AG10803 (cell line): ENCODE data around the gene HLA-DQA1.

Source experiments
- DNase-seq: peaks from one replicate; pipeline ENCODE4 v3.0.0; 2010; ENCODE audit warnings: low read depth
- H3K4me3 ChIP-seq: 2 replicates; pipeline ENCODE4 v1.5.1; 2011; ENCODE audit warnings: mild to moderate bottlenecking, low read length, control low read depth
- TF ChIP-seq, protein P1 (sequence below): conservative IDR thresholded peaks from 2 replicates; pipeline ENCODE4 v1.5.1; 2011; ENCODE audit warnings: mild to moderate bottlenecking, low read length, control low read depth, inconsistent platforms

HLA-DQA1 gene

DNA sequence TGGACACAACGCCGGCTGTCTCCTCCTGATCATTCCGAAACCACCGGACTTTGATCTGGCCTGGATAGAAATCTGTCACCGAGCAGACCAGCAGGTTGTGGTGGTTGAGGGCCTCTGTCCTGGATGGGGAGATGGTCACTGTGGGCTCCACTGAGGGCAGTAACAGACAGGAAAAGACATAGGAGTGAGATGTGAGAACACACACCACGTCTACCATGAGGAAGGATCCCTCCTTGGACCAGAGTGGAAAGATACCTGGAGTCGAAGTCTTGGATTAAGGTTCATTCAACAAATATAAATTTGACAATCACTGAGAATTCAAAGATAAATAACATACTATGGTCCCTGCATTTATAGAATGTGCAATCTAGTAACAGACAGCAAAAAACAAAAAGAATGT lies 24.9 kb downstream of the HLA-DQA1 start:
- H3K4me3 ChIP-seq, result no peak overlapping the region
- TF ChIP-seq, protein P1, sequence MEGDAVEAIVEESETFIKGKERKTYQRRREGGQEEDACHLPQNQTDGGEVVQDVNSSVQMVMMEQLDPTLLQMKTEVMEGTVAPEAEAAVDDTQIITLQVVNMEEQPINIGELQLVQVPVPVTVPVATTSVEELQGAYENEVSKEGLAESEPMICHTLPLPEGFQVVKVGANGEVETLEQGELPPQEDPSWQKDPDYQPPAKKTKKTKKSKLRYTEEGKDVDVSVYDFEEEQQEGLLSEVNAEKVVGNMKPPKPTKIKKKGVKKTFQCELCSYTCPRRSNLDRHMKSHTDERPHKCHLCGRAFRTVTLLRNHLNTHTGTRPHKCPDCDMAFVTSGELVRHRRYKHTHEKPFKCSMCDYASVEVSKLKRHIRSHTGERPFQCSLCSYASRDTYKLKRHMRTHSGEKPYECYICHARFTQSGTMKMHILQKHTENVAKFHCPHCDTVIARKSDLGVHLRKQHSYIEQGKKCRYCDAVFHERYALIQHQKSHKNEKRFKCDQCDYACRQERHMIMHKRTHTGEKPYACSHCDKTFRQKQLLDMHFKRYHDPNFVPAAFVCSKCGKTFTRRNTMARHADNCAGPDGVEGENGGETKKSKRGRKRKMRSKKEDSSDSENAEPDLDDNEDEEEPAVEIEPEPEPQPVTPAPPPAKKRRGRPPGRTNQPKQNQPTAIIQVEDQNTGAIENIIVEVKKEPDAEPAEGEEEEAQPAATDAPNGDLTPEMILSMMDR, result no peak
- DNase-seq, result no peak

DNA sequence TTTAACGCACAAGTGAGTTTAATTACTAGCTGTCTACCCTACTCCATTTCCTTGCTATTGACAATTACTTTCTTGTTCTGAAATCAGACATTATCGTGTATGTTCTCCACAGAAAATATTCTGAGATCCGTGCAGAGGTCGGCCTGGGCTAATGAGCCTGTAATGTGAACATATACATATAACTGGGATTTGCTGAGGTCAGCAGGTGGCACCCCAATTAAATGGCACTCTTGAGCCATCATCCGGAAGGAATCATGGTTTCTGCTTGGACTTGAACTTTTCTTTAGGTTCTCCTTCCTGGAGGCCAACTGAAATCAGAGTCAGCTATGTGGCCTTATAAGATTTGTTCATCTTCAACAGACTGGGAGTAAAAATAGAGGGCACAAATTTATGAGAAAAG lies 25.6 kb downstream of the HLA-DQA1 start:
- DNase-seq, result no peak
- TF ChIP-seq, protein P1, result no peak
- H3K4me3 ChIP-seq, result no peak overlapping the region

DNA sequence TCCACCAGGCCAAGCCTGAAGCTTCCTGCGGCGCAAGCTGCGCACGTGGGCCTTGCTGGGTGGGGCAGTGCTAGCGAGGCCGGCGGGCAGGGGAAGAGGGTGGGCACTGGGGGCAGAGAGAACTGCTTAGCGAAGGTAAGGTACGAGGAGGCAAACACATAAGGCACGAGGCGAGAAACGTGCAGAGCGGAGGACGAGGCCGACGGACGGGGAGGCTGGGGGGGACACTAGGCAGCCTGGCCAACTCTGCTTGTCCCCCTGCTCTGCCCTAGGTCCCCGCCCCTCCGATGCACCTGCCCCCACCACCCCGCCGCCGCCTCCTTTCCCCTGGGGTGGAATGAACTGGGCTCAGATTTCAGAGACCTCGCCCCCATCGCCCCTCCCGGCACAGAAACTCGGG lies 27.1 kb downstream of the HLA-DQA1 start:
- no peak overlapping the region for H3K4me3 ChIP-seq
- DNase-seq, result no peak
- TF ChIP-seq, protein P1, result no peak

DNA sequence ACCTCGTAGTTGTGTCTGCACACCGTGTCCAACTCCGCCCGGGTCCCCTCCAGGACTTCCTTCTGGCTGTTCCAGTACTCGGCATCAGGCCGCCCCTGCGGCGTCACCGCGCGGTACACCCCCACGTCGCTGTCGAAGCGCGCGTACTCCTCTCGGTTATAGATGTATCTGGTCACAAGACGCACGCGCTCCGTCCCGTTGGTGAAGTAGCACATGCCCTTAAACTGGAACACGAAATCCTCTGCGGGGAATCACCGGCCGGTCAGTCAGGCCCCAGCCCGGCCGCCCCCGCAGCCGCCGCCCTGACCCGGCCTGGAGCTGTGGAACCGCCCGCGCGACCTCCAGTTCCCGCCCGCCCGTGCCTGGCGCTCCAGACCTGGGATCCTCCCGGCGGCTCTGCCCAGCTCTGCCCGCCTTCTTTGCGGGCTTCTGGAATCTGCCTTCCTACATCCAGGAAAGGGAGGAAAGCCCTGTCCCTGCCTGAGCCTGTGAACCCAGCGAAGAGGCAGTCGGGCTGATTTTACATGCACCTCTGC lies 27.7 kb downstream of the HLA-DQA1 start:
- TF ChIP-seq, protein P1, result no peak
- DNase-seq, result no peak
- no peak overlapping the region for H3K4me3 ChIP-seq

DNA sequence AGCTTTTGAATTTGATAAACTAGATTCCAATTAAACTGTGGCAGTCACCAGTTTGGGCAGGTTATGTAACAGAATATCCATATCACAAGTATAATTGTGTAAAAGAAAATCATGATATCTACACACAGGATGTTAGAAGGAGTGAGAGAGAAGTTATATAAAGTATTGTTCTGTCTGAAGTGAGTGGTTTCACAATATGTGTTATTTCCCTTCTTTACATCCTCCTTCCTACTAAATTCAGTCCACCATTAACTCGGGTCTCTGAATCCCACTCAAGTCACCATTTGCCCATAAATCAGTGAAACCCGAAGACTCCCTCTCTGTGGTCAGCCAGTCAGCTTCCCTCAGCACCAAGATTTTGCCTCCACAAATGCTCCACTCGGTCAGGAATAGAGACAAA lies 28.5 kb downstream of the HLA-DQA1 start:
- no peak for DNase-seq
- TF ChIP-seq, protein P1, result no peak
- H3K4me3 ChIP-seq, result no peak overlapping the region

DNA sequence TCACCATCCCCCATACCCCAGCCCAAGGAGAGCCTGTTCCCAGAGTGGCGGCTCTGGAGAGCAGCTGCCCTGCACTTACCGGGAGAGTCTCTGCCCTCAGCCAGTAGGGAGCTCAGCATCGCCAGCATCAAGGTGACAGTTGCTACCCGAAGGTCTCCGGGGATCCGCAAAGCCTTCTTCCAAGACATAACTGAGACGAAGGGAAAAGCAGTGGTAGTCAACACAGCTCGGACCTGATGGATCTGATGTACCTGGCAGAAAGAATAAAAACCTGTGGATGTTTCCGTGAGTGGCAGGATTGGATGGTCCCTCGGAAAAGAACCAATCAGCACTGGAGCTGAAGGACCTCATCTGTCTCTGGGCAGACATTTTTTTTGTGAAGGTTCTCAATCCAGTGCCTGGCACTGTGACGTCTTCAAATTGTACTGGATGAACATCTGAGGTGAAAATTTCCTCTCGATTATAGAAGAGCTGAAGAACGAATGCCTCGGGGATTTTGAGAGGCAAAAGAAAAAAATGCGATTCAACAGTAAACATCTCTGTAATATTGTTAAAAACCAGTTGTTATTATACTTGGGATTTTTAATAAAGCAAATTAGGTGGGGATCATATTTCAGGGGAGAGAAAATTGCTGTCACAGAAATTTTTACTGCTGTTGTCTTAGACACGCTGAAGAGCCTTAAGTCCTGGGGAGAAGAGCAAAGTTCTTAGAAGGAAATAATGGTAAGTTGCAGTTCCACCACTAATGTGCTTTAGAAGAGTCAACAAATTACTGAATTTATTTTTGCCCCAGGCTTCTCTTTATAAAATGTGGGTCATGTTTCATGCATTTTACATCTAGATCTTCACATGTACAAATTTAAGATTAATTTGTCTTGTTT lies 29.5 kb downstream of the HLA-DQA1 start, which contains the start of gene HLA-DQB1:
HLA-DQB1 (minus strand) TSS at position 238 of the 881 bp plus-strand sequence; CDS start at position 188, 50 bp downstream.
- no peak within 1 kb of the TSS for H3K4me3 ChIP-seq
- TF ChIP-seq, protein P1, result no peak
- no peak for DNase-seq

DNA sequence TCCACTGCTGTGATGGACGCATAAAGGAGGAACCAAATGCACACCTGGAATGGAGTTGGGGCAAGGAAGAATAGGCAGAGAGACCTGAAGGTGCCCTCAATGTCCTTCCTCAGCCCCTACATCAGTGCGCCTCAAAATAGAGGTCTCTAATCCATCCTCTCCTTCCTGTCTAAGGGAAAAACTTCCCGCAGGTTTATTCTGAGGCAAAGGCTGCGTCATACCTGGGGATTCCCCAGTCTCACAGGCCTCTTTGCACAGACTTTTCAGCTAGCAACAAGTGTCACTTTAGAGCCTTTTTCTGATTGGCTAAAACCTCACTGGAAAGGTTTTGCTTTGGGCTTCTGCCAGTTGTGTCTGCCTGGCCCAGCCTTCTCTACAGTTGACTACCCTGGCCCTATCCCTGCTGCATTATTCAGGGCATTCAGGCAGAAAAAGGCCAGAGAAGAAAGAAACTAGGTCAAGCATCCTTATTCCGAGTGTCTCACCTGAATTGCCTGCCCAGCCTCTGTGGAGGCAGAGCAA lies 31.1 kb downstream of the HLA-DQA1 start:
- H3K4me3 ChIP-seq, result no peak overlapping the region
- TF ChIP-seq, protein P1, result no peak
- DNase-seq, result no peak
